ENCODE results near the gene ADCK2. TPM values are rescaled to one million over a fixed set of nuclear protein-coding genes. Genes with fewer than 3 reads are reported as not detected.
"Not testable (repeated sequence)": the region's sequence is repeated elsewhere in the genome, so short reads cannot be mapped to it uniquely, and the experiment has no call there.

Gene ADCK2
- polyA plus RNA-seq, 1 donor: 16.6 TPM

GRCh38 chr7:140734729-140735128 is 62.0 kb downstream of the ADCK2 start:
- Histone ChIP-seq H3K27me3 (ENCODE audit: control insufficient read depth, insufficient read depth, low read length) (no peaks in the 10 kb centered on the region), H3K27ac (ENCODE audit: low read length) (no peak overlapping the region), H3K36me3 (ENCODE audit: control insufficient read depth, insufficient read depth, low read length) (peaks cover 24% of the 10 kb centered on the region), H3K4me3 (ENCODE audit: low read length) (no peak overlapping the region), H3K4me1 (ENCODE audit: control insufficient read depth, insufficient read depth, low read length) (no peaks in the 10 kb centered on the region), H3K9me3 (ENCODE audit: control insufficient read depth, low read depth, low read length) (no peaks in the 10 kb centered on the region)
- 96% methylated on average over 2 of the region's 2 CpGs for WGBS (ENCODE audit: insufficient coverage, low lambda C conversion rate)
- no peak for DNase-seq

GRCh38 chr7:140738280-140738679 is 65.5 kb downstream of the ADCK2 start:
- H3K36me3 ChIP-seq (ENCODE audit: control insufficient read depth, insufficient read depth, low read length): peaks cover 18% of the 10 kb centered on the region
- no peaks in the 10 kb centered on the region for H3K4me1 ChIP-seq (ENCODE audit: control insufficient read depth, insufficient read depth, low read length)
- no peaks in the 10 kb centered on the region for H3K27me3 ChIP-seq (ENCODE audit: control insufficient read depth, insufficient read depth, low read length)
- peaks cover 7% of the 10 kb centered on the region for H3K9me3 ChIP-seq (ENCODE audit: control insufficient read depth, low read depth, low read length)
- H3K4me3 ChIP-seq (ENCODE audit: low read length): no peak overlapping the region
- DNase-seq: no peak
- no peak overlapping the region for H3K27ac ChIP-seq (ENCODE audit: low read length)

- not testable (repeated sequence) for H3K27me3 ChIP-seq (ENCODE audit: control insufficient read depth, insufficient read depth, low read length); H3K4me1 ChIP-seq (ENCODE audit: control insufficient read depth, insufficient read depth, low read length); H3K4me3 ChIP-seq (ENCODE audit: low read length); DNase-seq; H3K9me3 ChIP-seq (ENCODE audit: control insufficient read depth, low read depth, low read length)
- WGBS (ENCODE audit: insufficient coverage, low lambda C conversion rate): no CpG with 5 or more reads among the region's 4 CpGs
- Histone ChIP-seq H3K27ac (ENCODE audit: low read length) (peak overlapping the region; percentile 32), H3K36me3 (ENCODE audit: control insufficient read depth, insufficient read depth, low read length) (peaks cover 14% of the 10 kb centered on the region)
These were observed 70.5 kb downstream of the ADCK2 start for GRCh38 chr7:140743255-140743654.

- H3K36me3 ChIP-seq (ENCODE audit: control insufficient read depth, insufficient read depth, low read length): peaks cover 11% of the 10 kb centered on the region
- peak overlapping the region; percentile 74 for H3K27ac ChIP-seq (ENCODE audit: low read length)
- peaks cover 7% of the 10 kb centered on the region for H3K9me3 ChIP-seq (ENCODE audit: control insufficient read depth, low read depth, low read length)
- whole genome bisulfite sequencing (ENCODE audit: insufficient coverage, low lambda C conversion rate): no CpG with 5 or more reads among the region's 2 CpGs
- no peak overlapping the region for H3K4me3 ChIP-seq (ENCODE audit: low read length)
- no peaks in the 10 kb centered on the region for H3K27me3 ChIP-seq (ENCODE audit: control insufficient read depth, insufficient read depth, low read length)
- peaks cover 3% of the 10 kb centered on the region for H3K4me1 ChIP-seq (ENCODE audit: control insufficient read depth, insufficient read depth, low read length)
- DNase-seq: peak; percentile 81 to 89
These were observed 71.3 kb downstream of the ADCK2 start for GRCh38 chr7:140744005-140744404.

Other genes with a start within 250 kb of the ADCK2 start
- gene MKRN1, start 193.4 kb upstream of the ADCK2 start, polyA plus RNA-seq: 85.2 TPM
- gene DENND2A, start 32.1 kb upstream of the ADCK2 start, polyA plus RNA-seq: 12.2 TPM
- 209 TPM for gene NDUFB2, start 23.8 kb downstream of the ADCK2 start, polyA plus RNA-seq

Data from large intestine (tissue), 3 donors.